ENCODE measurements around the gene JAM2.
"Not testable (repeated sequence)": the region's sequence is repeated elsewhere in the genome, so short reads cannot be mapped to it uniquely, and the experiment has no call there.

The JAM2 gene

DNA sequence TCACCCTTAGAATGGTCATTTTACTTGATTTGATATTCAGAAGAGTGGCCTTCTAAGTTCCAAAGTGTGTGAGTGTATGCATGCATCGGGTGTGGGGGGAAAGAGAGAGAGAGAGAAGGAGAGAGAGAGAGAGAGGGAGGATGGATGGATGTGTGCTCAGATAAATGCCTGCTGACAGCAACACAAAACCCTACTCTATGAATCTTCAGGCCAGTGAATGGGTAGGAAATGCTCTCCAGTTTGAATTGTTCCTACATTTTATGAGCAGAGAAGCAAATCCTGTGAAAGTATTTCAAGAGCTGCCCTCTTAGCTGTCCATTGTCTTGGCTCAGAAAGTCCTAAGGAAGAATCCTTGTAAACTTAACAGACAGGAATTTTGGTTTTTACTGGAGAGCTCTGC lies 7.4 kb downstream of the JAM2 start:
- no peak for DNase-seq (ENCODE audit: low spot score)

DNA sequence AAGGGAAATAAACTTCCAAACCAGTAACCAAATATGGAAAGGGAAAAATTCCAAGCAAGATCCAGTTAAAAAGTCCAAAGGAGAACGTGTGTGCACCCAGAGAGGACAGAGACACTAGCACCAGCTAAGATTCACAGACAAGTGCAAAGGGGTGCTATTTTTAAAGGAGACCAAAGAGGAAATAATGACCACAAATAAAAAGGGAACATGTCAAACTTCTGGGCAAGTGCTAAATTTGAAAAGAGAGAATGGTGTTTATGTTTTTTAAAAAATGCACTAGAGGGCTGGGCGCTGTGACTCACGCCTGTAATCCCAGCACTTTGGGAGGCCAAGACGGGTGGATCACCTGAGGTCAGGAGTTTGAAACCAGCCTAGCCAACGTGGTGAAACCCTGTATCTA lies 8.6 kb downstream of the JAM2 start:
- DNase-seq (ENCODE audit: low spot score): no peak

DNA sequence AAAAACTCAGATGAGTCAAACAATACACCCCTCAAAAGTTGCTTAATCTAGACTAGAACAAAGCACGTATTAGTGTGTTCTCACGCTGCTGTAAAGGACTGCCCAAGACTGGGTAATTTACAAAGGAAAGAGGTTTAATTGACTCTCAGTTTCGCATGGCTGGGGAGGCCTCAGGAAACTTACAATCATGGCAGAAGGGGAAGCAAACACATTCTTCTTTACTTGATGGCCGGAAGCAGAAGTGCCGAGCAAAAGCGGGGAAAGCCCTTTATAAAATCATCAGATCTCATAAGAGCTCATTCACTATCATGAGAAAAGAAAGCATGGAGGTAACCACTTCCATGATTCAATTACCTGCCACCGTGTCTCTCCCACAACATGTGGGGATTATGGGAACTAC lies 10.1 kb downstream of the JAM2 start:
- no peak for DNase-seq (ENCODE audit: low spot score)

DNA sequence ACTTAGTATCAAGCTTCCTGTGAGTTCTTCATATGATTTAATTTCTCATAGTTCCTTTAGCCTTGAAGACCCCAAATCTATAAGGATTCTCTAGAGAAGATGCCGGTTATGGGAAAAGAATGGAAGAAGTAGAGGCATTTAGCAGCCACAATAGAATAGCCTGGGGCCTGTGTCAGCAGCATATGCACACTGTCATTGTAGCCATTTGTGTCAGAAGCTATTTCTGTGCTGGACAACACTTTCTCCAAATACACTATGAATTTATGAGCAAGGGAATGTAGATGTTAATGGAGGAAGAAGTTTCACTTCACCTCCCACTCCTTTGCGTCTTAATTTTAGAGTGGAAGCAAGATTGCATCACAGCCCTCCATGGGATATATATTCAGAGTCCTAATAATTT lies 17.4 kb downstream of the JAM2 start:
- no peak for DNase-seq (ENCODE audit: low spot score)

DNA sequence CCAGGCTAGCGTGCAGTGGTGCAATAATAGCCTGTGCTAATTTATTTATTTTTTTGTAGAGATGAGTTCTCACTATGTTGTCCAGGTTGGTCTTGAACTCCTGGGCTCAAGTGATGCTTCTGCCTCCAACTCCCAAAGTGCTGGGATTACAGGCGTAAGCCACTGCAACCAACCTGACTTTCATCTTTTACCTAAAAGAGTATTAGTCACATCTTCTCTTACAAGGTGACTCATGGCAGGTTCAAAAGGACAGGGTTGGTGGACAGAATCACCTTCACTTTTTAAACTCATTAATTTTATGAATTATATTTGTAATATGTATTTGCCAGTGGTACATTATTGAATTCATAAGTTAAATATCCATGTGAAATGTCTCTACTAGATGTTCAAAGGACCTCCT lies 18.1 kb downstream of the JAM2 start:
- DNase-seq (ENCODE audit: low spot score): no peak

DNA sequence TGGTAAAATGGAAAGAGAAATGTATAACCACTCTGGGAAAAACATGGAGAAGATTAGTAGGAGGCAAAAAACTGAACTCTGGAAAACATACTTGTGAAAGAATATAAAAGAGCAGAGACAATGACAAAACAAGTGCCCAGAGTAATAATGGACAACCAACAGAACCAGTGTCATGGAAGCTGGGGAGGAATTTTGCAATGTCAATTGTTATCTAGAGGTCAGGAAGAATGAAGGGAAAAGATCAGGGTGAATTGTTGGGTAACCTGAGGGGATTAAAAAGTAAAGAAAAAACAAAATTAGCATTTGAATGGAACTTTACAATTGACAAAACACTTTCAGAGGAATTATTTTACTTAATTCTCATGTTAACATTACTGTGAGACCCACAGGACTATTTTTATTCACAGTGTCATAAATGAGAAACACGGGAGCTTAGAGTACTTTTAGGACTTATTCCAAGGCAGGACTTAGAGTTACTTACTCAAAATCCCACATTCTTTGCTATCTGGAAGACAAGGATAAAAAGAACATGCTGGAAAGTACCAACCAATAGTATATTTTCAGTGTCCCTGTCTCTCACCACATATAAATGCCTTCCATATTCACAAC lies 19.5 kb downstream of the JAM2 start:
- DNase-seq (ENCODE audit: low spot score): no peak

DNA sequence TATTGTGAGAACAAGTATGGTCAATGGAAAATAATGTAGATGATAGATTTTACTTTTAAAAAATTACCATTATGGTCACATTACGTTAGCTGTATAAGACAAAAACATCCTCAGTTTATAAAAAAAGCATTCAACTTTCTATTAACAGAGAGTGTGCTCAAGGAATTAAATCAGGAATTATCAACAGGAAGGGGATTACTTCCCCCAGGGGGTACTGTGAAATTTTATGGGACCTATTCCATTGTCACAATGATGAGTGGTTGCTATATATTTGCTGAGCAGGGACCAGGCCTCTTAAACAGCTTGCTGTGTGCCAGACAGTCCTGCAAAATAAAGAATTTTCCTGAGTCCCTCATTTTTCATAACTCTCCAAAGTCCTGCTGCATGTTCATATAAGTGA lies 21.2 kb downstream of the JAM2 start:
- no peak for DNase-seq (ENCODE audit: low spot score)

DNA sequence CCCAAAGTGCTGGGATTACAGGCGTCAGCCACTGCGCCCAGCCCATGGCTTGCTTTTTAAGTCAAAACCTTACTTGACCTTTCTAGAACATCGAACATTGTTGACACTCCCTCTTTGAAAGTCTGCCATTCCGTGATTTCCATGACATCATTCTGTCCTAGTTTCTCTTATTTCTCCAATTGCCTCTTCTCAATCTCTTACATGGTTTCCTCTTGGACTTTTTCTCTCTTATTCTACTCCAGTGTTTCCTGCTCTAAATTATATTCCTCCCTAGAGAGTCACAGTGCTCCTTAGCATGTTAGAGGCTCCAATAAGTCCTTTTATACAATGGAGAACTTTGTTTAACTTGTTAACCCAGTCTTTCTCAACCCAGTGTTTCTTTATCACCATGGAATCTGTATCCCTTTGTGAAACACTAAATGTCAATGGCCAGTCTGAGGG lies 25.5 kb downstream of the JAM2 start:
- DNase-seq (ENCODE audit: low spot score): no peak

DNA sequence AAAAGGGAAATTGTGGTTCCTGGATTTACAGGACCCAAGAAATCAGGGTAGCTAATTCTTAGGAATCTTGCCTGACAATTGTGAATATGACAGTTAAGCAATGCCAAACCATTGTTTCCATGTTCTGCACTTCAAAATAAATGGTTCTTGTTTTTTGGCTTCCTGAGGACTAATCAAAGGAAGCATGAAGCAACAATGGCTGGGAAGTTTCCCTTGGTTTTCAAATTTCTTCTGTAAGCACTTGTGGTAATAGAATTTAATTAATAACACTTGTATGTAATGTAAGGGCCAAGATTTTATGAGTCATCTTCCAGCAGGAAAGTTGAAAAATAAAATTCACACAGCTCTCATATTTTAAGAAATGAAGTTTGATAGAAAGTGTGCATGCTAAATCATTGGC lies 31.7 kb downstream of the JAM2 start:
- no peak for DNase-seq (ENCODE audit: low spot score)

DNA sequence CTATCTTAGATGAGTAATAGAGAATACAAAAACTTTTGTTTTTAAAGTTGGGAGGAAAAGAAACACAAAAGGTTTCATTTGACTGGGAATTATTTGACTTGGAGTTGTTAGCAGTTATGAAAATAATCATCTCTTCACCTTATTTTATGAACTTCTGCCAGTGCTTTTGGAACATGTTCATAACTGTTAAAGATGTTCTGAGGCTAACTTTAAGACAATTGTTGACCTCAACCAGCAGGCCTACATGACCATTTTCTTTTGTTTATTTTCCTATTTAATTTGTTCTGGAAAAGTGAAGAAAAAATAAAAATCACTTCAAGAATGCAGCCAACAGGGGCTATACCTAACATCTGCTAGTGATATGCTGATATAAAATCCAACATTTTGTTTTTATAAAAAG lies 37.4 kb downstream of the JAM2 start:
- DNase-seq (ENCODE audit: low spot score): no peak

DNA sequence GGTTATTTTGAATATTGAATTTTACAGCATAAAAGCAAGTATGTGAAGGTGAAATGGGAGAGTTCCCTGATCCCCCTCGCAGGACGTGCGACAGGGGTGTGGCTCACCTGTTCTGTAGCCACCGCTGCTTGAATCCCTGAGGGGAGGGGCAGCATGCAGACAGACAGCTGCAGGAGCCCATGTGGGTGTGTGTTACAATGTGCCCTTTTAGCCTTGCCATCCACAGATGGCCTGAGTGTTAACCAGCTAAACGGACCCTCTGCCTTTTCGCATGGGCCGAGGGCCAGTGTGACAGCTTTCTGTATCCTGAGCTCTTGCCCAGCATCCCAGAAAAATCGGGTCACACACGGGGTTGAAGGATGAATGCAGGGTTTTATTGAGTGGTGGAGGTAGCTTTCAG lies 43.3 kb downstream of the JAM2 start:
- no peak for DNase-seq (ENCODE audit: low spot score)

DNA sequence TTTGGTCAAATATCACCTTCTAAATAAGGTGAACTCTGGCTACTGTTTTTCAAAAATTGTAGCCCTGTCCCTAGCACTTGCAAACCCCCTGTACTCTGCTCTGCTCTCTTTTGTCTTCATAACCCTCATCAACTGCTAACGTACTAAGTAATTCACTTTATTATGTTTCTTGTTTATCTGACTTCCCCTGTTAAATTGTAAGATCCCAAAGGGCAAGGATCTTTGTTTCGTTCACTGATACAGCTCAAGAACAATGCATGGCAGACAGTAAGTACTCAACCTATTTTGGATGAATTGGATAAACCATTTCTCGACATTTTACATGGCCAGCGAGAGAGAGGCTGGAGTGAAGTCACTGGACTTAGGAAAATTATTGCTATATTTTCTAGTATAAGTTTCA lies 48.7 kb downstream of the JAM2 start:
- DNase-seq (ENCODE audit: low spot score): no peak

DNA sequence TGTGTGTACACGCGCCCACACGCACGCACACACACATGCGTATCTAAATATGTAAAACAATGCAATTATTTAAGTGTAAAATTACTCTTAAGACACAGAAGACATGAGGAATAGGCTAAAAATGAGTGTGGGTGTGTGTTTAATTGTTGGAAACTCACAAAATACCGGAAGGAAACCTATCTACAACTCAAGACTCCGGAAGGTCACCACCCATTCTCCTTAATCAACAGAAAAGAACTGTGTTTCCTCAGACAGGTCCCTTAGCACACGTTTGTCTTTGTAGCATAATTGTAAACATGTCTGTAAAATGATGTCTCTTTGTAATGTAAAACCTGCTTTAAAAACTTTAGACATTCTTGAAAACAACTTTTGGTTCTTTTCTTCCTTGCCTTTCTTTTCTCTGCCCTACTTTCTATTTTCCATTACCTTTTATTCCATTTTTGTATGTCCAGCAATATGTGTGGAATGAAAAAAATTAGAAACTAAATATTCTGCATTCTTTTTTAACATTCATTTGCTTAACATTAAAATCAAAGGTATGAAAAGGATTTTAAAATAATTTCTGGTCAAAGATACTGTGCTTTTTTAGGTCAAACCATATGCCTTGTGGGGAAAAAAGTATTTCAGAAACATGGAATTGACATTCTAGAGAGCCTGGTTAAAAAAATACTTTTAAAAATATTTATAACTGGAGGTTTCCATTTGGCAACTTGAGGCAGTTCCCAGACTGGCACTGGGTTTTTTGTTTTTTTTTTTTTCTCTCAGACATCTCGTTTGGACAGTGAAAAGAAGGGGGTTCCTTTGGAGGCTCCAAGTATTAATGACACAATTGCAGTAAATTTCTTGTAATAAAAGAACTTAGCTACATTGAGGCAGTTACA lies 49.5 kb downstream of the JAM2 start:
- no peak for DNase-seq (ENCODE audit: low spot score)

DNA sequence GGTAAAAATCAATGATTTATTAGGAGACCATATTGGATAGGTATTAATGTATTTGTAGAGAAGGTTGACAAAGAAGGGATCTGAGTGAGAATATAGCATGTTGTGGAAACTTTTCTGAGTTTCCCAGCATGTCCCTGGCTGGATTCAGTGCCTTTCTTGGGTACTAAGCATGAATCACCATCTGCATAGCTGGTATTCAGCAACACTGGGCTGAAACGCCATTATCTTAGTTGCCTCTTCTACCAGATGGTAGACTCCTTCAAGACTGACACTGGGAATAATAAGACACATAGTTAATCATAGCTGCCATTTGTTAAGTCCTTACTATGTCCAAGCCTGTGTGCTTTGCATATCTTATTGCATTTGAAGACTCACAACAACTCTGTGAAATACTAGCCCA lies 50.2 kb downstream of the JAM2 start:
- DNase-seq (ENCODE audit: low spot score): no peak

DNA sequence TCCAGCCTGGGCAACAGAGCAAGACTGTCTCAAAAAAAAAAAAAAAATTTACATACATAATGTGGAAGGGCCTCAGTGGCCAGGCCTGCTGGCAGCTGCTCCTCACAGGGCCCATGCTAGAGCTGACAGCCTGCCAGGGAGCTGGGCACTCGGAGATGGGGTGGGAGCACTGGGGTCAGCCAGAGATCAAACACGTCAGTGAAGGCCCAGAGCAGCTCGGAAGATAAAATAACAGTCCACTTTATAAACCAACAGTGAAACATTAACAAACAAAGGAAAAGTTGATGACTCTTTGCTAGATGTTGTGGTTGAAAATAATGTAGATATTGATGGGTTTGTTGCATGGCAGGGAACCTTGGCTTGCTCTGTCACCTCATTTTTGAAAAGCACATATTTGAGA lies 52.9 kb downstream of the JAM2 start:
- no peak for DNase-seq (ENCODE audit: low spot score)

DNA sequence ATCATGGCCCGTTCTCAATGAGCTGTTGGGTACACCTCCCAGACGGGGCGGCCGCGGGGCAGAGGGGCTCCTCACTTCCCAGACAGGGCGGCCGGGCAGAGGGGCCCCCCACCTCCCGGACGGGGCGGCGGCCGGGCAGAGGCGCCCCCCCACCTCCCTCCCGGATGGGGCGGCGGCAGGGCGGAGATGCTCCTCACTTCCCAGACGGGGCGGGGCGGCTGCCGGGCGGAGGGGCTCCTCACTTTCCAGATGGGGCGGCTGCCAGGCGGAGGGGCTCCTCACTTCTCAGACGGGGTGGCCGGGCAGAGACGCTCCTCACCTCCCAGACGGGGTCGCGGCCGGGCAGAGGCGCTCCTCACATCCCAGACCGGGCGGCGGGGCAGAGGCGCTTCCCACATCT lies 56.4 kb downstream of the JAM2 start:
- not testable (repeated sequence) for DNase-seq (ENCODE audit: low spot score)

DNA sequence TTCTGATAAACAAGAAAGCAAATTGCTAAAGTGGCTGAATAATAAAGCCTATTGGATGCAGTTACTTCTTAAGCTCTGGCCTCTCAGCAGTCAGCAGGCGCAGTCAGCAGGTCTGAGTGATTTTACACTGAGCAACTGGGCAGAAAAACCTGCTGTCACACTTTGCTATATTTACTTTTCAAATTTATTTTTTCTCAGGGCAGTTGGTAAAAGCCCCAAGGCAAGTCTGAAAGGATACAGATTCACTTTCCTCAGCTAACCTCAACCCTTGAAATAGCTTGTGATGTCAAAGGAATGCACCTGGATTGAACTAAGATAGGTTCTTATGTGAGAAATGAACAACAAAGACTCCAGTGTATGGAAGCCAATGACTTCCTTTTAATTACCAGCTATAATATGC lies 61.7 kb downstream of the JAM2 start:
- DNase-seq (ENCODE audit: low spot score): no peak

DNA sequence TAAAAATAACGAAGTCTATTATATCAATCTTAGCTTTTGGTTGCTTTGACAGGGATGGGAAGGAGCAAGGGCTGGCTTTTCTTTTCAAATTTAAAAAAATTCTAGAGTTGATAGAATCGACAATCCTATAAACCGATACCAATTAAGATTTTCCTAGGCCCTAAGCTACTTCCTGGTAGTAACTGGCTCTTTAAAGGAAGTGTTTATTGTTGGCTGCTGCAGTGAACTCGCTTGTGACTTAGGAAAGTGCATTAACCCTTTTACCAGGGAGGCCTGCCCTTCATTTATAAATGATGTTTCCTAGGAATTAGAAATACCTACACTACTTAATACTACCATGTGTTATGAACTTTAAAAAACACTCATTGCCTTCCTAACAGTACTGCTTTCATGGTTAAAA lies 62.5 kb downstream of the JAM2 start:
- no peak for DNase-seq (ENCODE audit: low spot score)

DNA sequence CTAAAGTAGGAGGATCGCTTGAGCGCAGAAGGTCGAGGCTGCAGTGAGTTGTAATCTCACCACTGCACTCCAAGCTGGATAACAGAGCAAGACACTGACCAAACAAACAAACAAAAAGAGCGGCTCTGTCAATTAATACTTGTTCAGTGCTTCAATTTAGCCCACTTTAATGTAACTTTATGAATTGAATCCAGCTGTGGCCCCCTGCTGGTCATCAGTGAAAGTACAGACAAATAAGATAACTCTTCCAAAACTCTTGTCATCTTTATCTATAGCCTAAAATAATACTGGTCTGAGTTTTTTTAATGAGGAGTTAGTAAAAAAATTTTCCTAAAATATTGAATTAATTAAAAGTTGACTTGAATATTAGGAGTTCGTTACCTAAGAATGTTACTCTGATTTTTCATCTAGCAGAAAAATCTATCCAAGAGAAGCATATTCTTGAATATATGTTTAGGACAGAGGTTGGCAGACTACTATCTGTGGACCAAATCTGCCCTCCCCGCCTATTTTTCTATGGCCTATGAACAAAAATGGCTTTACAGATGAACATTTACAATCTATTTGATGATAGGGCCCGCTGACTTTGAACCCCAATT lies 69.5 kb downstream of the JAM2 start:
- no peak for DNase-seq (ENCODE audit: low spot score)

DNA sequence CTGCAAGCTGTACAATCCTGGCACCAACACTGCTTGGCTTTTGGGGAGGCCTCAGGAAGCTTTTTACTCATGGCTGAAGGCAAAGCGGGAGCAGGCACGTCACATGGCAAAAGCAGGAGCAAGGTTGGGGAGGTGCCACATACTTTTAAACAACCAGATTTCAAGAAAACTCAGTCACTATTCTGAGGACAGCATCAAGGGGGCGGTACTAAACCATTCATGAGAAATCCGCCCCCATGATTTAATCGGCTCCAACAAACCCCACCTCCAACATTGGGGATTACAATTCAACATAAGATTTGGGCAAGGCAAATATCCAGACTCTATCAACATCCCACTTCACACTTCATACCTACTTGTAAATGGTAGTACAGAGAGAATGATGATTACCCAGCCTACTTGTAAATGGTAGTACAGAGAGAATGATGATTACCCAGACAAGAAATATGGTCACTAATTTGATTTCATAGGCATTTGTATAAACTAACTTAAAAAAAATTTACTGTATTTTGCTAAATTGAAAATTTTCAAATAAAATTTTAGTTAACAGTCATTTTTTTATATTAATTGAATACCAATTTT lies 70.7 kb downstream of the JAM2 start:
- DNase-seq (ENCODE audit: low spot score): no peak

DNA sequence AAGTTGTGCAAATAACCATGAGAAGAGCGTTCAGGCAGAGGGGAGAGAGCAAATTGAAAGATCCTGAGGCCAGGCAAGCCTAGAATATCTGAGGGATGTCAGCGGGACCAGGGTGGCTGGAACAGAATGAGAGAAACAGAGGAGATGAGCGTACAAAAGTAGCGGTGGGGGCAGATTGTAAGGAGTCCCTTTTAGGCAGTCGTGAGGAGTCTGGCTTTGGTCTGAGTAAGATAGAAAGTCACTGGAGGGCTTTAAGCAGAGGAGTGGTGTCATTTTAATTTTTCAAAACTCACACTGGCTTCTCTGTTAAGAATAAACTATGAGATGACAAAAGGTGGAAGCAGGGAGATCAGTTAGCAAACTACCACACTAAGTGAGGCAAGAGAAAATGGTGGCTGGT lies 71.5 kb downstream of the JAM2 start:
- DNase-seq (ENCODE audit: low spot score): no peak

DNA sequence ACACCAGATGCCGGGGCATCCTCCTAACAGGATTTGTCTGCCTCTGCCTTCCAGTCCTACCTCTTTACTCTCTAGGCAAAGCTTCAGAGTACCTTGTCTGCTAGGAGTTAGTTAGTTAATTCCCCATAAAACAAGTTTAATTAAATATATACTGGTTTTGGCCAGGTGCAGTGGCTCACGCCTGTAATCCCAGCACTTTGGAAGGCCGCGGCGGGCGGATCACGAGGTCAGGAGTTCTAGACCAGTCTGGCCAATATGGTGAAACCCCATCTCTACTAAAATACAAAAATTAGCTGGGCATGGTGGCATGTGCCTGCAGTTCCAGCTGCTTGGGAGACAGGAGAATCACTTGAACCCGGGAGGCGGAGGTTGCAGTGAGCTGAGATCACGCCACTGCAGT lies 75.0 kb downstream of the JAM2 start:
- DNase-seq (ENCODE audit: low spot score): not testable (repeated sequence)

DNA sequence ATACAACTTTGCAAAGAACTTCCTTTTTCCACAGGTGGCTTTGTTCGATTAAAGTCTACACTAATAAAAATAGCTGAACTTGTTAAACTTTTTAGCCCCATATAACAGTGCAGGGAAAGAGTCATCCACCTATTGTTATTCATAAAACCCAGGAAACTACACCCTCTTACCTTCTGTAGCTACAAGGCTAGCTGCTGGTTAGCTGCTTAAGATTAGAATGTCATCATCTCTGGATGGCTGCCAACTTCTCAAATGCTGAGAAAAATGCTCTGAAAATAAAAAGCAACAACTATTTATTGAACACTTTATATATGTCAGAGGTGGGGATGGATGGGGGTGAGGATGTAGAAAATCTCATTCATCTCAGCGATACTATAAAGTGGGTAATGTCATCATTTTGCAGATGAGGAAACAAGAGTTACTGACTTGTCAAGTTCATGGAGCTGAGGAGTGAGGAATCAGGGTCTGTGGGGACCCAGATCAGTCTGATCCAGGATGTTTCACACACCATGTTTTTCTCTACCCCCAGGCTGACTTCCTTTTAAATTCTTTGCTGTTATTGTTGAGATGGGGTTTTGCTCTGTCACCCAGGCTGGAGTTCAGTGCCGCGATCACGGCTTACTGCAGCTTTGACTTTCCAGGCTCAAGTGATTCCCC lies 78.6 kb downstream of the JAM2 start:
- DNase-seq (ENCODE audit: low spot score): no peak

Measured in HuH-7.5 (cell line).